HG03457 (cell line): Measurements from ENCODE around the gene NHSL2.
"Not testable (repeated sequence)": the region's sequence is repeated elsewhere in the genome, so short reads cannot be mapped to it uniquely, and the experiment has no call there.

Experiments
- ATAC-seq: cut with Tn5 transposase; IDR thresholded peaks from one replicate; pipeline ENCODE4 v1.9.1; 2021; ENCODE audit warnings: moderate number of reproducible peaks; ENCODE audit not compliant: unreplicated experiment

Gene NHSL2

DNA sequence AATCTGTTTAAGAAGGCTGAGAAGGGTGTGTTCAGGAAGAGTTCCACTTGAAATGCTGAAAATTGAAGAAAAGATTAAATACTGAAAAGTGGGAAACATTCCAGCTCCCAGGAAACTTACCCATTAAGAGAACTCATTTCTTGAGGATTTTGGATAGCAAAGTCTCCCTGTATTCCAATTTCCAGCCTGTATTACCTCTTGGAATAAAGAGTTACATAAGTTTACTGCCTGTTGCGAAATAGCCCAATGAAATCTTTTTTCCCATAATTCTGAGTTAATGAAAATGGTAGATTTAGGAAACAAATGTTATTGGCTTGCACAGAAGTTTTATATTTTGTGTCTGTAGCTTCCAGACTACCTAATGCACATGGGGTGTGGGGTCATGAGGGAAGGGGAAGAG lies 12.0 kb downstream of the NHSL2 start:
- ATAC-seq, result no peak

DNA sequence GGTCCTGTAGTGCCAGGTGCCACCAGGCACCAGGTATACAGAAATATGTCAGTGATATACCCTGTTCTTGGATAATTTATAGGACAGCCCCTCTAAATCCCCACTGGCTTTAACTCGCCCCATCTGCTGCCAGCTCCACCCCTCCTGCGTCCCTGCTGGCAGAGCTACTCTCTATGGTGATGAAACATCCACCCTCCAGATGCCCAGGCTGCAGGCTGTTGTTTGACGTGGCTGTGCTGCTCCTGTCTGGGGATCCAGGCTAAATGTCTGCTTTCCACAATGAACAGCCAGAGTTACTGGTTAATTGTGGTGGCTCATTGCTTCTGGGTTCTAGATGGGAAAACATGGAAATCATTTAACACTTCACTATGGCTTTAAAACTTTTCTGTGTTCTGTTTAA lies 12.9 kb downstream of the NHSL2 start:
- ATAC-seq, result no peak

DNA sequence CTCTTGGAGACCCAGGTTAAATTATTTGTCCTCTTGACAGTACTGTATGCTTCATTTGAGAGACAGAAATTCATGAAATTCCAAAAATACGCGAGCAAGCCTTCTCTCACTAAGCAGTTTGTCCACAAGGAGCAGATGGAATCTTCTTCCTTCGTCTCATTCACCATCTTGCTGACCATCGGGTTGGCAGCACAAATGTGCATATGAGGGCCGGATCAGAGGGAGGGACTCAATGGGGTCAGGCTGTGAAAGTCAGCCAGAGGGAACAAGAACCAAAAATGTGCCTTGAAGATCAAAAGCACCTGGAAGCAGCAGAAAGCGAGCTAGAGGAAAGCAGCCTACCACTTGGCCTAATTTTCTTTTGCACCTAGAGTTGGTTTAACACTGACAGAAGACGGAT lies 16.4 kb downstream of the NHSL2 start:
- no peak for ATAC-seq

DNA sequence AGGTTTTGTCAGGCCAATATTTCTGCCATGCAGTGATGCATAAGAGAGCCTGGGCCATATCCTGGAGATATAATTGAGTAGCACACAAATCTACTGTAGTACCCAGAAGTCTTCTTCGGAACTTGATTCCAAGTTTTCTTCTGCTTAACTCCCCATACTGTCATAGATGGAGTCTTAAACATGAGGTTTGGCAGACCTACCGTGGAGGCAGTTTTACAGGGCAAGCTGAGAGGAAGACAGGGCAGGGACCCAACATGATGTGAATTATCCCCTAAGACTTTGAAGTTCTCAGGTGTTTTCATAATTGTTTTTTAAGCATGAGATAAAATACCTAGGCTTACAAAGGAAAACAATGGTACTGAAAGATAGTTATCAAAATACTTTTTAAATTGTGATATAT lies 18.2 kb downstream of the NHSL2 start:
- ATAC-seq, result no peak

DNA sequence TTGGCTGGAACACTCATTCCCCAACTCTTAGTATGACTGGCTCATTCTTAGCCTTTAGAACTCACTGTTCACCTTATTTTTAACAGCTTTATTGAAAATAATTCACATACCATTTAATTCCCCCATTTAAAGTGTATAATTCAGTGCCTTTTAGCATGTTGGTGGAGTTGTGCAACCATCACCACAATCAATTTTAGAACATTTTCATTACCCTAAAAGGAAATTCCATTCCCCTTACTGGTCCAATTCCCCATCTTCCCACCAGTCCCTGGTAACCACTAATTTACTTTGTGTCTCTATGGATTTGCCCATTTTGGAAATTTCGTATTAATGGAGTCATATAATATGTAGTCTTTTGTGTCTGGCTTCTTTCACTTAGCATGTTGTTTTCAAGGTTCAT lies 19.7 kb downstream of the NHSL2 start:
- ATAC-seq, result no peak

DNA sequence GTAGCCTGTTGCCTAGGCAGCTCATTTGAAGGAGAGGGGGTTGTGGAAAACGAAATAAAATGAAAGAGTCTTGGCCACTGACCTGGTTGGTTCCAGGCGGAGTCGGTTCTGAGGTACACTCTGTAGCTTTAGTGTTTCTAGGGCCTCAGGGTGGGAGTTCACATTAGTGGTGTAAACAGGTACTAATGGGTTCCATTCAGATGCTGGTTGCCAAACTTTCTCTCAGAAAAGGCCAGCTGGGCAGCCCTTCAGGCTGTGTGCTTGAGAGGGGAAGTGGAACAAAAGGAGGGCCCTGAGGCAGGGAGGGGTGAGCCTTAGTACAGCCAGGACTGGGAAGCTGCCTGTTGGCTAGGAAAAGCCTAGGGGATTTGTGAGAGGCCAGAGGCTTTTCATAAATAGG lies 24.8 kb downstream of the NHSL2 start:
- ATAC-seq, result no peak

DNA sequence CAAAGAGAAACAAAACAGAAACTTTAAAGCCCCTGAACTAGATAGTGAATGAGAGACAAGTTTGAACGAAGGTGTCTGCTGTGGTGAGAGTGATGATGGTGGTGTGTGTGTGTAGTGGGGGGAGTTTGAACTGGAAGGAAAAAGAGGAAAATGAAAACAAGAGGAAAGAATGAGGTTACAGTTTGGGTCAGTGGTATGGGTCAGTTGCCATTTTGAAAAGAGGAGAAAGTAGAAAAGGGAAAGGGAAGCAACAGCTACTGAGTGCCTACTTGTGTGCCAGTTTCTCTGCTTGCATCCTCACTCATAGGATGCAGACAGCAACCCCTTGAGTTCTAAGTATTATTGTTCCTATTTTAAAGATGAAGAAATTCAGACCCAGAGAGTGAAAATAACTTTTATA lies 26.0 kb downstream of the NHSL2 start:
- ATAC-seq, result no peak

DNA sequence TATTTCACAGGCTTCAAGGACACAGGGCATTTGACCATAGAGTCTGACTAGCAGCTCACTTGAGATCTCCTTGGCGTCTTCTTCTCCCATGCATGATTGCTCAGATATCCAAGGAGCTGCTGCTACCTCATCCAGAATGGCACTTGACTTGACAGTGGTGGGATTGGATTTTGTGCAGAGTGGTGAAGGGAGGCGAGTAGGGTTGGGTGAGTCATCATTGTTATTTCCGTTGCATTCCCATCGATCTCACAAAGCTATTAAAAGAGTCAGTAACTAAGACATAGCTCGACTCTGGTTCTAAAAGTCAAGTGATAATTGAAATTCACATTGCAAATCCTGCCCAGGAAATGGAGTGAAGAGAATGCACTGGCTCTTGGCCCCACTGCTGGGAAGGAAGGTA lies 27.7 kb downstream of the NHSL2 start:
- ATAC-seq, result no peak

DNA sequence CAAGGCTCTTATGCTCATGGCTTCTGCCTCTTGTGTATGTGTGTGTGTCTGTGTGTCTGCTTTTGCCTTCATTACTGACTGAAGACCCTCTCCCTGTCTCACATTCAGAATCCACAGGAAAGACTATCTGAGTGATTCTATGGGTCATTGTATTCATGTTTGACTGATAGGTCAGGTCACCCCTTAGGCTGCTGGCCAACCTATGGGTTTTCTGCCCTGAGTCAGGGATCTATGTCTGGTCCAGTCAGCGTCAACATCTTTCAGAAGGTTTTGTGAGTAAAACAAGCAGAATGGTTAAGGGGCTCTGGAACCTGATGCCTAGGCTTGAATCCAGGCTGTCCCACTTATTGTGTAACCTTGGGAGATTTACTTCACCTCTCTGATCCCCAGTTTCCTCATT lies 30.5 kb downstream of the NHSL2 start:
- ATAC-seq, result no peak

DNA sequence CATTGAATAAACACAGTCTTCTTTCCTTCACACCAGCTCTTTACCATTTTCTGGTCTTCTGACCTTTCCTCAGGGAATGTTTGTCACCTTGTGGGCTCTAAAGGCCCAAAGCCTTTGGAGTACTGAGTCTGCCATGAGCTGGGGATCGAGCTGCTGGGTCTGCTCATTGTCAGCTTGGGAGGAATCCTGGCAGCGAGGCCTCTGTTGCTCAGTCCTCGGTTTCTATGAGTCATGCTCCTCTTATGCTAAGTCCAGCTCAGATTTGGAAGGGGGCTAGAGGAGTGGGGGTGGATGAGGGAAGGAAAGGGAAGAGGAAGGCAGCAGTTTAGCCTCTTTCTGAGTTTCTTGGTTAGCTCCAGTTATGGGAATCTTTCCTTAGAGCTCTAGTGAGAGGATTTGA lies 31.1 kb downstream of the NHSL2 start:
- no peak for ATAC-seq

DNA sequence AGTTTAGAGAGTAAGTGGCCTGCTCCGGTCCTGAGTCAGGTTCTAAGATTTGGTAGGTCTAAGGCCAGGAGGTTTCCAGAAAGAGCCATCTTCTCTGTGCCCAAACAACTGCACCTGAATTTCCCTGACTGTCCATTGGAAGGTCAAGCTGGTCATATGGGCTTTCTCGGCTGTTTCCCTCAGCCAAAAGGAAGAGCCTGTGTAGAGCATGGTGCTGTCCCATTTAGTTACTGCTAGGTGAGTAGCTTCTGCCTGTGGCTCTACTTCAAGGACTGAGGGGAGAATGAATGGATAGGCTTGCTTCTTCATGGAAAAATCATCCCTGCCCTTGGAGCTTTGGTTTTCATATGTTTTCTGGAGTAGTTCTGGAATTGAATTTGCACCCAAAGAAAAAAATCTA lies 33.7 kb downstream of the NHSL2 start:
- ATAC-seq, result no peak

DNA sequence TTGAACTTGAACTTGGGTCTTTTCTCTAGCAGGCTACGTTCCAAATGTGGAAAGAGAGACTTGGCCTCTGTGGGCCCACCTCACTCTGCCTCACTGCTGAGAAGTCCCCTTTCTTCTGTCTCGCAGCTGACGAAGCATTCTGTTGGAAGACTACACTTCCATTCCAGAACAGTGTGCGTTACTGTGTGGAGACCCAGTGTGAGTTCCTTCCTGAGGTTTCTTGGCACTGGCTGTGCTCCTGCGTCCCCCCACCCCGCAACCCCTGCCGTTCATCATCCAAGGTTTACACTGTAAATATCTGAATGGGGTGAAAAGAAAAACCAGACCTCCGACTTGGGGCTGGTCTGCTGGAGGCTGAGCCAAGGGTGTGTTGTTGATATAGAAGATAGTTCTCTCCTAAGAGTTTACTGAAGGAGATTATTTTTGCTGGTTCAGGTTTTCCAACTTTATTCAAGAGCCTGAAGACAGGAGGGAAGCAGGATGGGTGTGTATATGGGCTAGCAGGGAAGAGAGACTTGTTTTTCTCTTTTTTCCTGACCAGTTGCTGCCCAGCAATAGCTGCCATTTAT lies 34.7 kb downstream of the NHSL2 start:
- no peak for ATAC-seq

DNA sequence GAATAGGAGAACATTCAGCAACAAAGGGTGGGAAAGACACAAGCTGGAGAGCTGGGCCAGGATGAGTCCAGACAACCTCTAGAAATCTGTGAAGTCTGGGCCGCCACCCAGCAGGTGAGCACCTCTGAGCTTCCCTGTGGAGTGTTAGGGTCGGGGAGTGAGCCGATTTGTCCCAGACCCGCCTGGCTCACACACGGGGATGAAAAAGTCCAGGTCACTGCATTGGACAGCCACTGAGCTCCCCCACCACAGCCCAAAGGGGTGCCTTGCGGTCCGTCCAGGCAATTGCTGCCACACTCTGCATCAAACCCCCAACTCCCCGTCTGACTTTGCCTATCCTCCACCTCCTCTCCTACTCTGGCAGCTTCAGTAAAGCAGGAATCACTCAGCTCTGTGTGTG lies 38.7 kb downstream of the NHSL2 start:
- no peak for ATAC-seq

DNA sequence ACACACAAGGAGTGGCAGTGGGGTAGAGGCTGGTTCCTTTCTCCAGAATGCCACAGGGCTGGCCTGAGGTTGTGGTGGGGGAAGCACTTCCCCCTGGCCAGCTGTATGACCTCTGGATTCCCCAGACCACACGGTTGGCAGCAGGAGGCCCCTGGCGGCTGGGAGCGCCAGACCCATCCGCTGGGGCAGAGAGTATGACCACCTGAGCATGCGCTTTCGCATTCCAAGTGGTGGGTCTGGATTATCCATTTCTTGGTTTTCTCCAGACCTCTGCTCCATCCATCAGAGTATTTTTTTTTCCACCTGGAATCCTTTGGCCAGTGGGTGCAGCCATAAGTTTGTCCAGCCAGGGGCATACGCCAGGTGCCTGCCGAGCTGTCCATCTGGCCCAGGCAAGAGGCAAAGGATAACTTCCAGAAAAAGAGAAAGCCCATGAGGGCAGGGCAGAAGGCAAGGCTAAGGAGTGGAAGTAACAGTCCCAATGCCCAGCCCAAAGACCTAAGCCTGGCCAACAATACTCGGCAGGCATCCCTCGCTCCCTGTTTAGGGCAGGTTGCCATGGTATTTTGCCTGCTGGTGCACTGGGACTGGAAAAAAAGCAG lies 39.3 kb downstream of the NHSL2 start:
- no peak for ATAC-seq

DNA sequence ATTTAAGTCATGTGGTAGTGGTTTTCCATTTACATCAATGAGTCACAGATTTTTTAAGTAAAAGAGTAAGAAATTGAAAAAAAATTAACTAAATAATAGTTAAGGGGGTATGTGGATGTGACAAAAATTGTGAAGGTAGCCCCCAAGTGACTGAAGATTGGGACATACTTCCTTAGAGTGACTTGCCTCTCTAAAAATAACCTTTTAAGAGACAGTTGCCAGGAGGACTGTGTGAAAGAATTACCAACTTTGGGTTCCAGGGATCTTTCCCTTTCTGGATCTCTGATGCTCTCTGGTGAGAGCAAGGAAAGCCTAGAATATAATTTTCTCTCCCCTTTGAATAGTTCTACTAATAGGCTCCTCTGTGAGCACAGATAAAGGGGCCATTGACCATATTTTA lies 42.7 kb downstream of the NHSL2 start:
- ATAC-seq, result no peak

DNA sequence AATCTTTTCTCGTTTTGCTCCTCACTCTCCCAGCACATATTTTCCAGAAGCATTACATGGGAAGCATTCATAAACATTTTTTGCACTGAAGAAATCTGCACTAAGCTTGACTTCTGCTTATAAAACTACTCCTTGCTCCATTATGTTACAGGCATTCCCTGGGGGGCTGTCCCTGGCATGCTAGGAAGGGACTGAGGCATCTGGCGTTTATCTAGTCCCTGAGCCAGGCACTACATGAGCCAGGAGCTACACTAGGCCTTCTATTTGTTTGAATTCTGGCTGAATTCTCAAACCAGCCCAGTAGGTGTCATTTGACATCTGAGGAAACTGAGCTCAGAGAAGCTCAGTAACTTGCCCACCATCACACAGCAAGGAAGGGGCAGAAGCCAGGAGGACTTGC lies 43.3 kb downstream of the NHSL2 start:
- ATAC-seq, result no peak

DNA sequence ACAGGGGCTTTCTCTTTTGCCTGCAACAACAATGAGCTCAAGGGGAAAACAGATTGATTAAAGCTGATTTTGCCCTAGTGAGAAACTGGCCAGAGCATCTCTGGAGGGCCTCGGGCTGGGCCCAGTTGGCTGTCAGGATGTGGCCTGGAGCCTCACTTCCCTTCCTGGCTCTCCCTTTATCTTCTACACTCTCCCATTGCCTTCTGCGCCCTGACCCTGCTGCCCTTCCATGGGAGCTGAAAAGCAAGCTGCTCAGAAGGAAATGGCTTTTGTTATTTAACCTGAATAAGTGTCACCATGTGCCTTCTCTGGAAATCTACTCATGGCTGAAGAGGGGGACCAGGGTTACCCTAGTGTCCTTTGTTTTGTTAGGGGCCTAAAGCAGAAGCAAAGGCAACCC lies 43.8 kb downstream of the NHSL2 start:
- no peak for ATAC-seq

DNA sequence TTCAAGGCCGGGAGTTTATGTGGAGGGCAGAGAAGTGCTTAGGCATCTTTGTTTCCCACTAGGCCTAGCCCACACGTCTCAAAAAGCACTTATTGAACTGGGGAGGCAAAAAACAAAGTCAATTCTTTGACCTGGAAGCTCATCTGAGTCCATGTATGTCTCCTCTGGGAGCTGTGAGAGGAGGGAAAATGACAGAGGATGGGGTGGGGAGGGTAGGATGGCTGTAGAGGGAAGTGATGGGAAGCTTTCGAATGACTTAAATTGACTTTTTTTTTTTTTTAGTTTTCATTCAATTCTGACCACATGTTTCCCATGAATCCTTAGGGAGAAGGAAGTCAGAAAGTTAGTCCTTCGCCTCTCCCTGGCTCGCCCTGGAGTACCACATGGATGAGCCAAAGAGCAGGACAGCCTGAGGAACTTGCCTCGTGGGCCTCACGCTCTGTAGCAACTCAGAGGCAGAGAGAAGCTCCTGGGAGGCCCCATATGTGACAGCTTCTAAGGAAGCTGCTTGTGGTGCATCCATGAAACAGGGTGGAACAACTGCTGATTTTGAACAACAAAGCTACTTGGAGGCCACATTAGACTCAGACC lies 45.0 kb downstream of the NHSL2 start:
- ATAC-seq, result no peak

DNA sequence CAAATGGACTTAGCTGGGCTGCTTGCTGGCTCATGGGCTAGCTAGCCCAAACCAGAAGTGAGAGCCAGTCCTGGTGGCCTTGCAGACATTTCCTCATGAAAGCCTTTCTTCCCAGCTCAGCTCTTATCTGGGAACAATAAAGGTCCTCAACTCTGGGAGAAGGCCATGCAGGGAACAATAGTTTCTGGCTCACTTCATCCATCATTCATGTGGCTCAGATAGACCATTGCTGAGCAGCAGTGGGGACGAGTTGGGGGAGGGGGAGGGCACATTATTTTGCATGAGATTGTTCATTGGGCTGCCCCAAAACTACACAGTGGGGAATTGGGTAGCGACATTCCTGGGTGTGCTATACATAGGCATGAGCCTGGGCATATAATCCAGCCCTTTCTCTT lies 47.6 kb downstream of the NHSL2 start:
- ATAC-seq, result no peak

DNA sequence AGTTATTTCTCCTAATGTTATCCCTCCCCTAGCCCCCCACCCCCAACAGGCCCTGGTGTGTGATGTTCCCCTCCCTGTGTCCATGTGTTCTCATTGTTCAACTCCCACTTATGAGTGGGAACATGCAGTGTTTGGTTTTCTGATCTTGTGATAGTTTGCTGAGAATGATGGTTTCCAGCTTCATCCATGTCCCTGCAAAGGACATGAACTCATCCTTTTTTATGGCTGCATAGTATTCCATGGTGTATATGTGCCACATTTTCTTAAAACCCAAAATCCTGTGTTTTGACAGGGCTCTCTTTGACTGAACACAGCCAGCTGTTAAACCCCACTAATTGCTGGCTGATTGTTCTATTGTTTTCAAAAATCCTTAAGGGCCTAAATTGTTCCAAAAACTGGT lies 53.5 kb downstream of the NHSL2 start:
- not testable (repeated sequence) for ATAC-seq

DNA sequence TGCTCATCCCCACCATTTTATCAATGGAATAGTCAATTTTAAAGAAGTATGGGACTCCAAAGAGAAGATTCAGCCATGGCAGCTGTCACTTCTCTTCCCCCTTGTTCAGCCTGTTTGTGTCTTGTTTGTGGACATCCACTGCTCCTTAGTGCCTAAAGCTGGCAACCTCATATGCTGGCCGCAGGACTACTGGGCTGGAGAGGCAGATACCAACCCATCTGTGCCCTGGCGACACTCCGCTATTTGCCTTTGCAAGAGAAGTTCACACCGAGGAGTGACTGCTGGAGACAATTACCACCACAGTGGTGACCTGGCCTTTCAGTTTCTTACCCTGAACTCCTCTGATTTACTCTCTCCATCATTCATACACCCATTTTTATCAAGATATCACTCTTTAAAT lies 64.3 kb downstream of the NHSL2 start:
- ATAC-seq, result no peak

DNA sequence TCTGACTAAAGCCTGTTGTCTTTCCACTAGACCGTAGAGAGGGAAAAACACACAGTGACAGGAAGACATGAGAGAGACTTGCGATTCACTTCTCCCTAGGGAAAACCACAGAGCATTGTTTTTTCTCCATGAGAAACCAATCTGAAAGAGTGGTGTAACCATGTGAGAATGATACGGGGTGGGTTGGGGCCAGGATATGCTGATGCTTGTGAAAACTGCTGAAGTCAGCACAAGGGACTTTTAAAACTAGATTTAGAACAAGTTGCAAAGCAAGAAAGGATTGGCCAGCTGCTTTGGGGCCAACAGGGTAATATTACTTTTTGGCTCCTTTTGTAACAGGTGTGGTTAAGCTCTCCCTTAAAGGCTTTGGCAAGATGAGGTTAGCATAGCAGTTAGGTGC lies 66.1 kb downstream of the NHSL2 start:
- no peak for ATAC-seq

DNA sequence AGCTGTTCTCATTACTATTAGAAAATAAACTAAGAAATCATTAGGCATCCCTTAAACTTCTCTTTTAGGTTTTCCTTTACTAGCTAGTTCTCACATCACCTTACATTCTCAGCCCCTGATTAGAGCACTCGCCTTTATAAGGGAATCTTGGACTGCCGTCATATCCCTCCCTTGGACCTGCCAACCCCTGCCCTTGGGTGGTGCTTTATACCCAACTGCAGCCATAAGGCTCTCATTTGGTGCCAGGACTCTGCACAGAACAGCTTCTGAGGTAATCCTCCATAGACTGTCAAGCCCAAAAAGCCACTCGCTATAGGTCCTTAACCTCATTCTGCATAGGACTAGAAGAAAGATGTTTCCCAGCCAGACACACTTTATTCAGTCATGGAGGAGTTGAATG lies 67.5 kb downstream of the NHSL2 start:
- no peak for ATAC-seq
